PFSK-1 (cell line): ENCODE results near the gene DIP2C.

ENCODE experiments used
- FOXP2 ChIP-seq: optimal IDR thresholded peaks from 2 replicates; pipeline ENCODE3; 2011; ENCODE audit warnings: borderline replicate concordance, control low read depth, inconsistent platforms; ENCODE audit not compliant: insufficient read depth; ENCODE audit errors: extremely low read length, extremely low read depth
- POLR2AphosphoS5 ChIP-seq: IDR thresholded peaks from 2 replicates; pipeline ENCODE4 v1.6.1; 2012; ENCODE audit warnings: low read depth, mild to moderate bottlenecking, control low read depth, low read length, moderate library complexity
- REST ChIP-seq, 2 experiments: IDR thresholded peaks; 2 replicates each; pipeline versions ENCODE4 v1.6.1 to v1.8.0; 2011 to 2012; ENCODE audit warnings: low read depth in 2 of 2, low read length in 2 of 2, control low read depth in 1 of 2, inconsistent platforms in 1 of 2, mild to moderate bottlenecking in 1 of 2, moderate library complexity in 1 of 2; ENCODE audit not compliant: insufficient read depth in 1 of 2
- SIN3A ChIP-seq: IDR thresholded peaks from 2 replicates; pipeline ENCODE4 v1.6.1; 2012; ENCODE audit warnings: mild to moderate bottlenecking, low read length, moderate library complexity, borderline replicate concordance; ENCODE audit not compliant: insufficient read depth
- TAF1 ChIP-seq: IDR thresholded peaks from 2 replicates; pipeline ENCODE4 v1.6.1; 2012; ENCODE audit warnings: low read length, control low read depth, borderline replicate concordance; ENCODE audit not compliant: insufficient read depth

Gene DIP2C

GRCh38 chr10:228366-228765, 461.1 kb downstream of the DIP2C start:
- TF ChIP-seq TAF1 = no peak
- TF ChIP-seq POLR2AphosphoS5 = no peak
- TF ChIP-seq SIN3A = no peak
- TF ChIP-seq FOXP2 = no peak
- TF ChIP-seq REST (IDR thresholded peaks at IDR 0.05; ENCODE audit: insufficient read depth in 1 of 2, low read depth in 2 of 2, low read length in 2 of 2) = no peak

GRCh38 chr10:227014-227413, 462.5 kb downstream of the DIP2C start:
- TF ChIP-seq REST (IDR thresholded peaks at IDR 0.05; ENCODE audit: insufficient read depth in 1 of 2, low read depth in 2 of 2, low read length in 2 of 2) (no peak), TAF1 (no peak), SIN3A (no peak), FOXP2 (no peak), POLR2AphosphoS5 (no peak)

- TF ChIP-seq FOXP2 = no peak
Measured at GRCh38 chr10:226018-226417, 463.4 kb downstream of the DIP2C start.

- TF ChIP-seq FOXP2 (no peak), POLR2AphosphoS5 (no peak), SIN3A (no peak), TAF1 (no peak), REST (IDR thresholded peaks at IDR 0.05; ENCODE audit: insufficient read depth in 1 of 2, low read depth in 2 of 2, low read length in 2 of 2) (no peak)
Measured at GRCh38 chr10:224571-224970, 464.9 kb downstream of the DIP2C start.
